DMS114 treated with DMSO at 0.1 percent for 48 hours (cell line): ENCODE measurements around the gene NHLRC2.

Experiments
- DNase-seq: peaks from one replicate; lab custom pipeline; 2025; ENCODE audit not compliant: unreplicated experiment; lab: John Stamatoyannopoulos, UW

The NHLRC2 gene

DNA sequence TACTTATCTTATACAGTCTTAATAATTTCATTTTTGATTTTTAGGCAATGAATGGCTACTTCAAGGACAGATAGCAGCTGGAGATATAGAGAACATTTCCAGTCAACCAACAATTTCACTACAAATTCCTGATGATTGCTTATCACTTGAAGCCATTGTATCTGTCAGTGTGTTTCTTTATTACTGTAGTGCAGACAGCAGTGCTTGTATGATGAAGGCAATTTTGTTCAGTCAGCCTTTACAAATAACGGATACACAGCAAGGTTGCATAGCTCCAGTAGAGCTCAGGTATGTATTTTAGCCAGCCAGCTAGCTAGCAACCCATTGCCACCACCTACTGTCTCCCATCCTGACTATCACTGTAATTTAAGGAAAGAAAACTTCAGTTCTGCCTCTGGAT lies 53.8 kb downstream of the NHLRC2 start:
- DNase-seq: no peak

GRCh38 chr10:113911113-113911512 lies 56.7 kb downstream of the NHLRC2 start:
- no peak for DNase-seq

DNA sequence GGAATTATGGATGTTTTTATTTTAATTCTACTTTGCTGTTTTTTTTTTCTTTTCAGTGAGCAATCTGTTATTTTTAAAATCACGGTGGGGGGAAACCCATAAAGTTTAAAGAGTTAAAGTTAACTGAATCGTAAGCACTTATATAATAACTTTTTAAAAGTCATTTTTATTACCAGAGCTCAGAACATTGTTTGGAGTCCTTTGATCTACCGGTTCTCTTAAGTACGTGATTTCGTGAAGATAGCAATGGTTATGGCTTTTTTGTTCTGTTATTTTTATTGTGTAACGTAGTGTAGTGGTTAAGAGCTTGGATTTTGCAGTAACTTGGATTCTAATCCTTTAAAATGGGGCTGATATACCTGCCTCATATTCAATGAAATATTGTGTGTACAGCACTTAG lies 57.4 kb downstream of the NHLRC2 start:
- no peak for DNase-seq

- no peak for DNase-seq
Observed at GRCh38 chr10:113912582-113912981, 58.1 kb downstream of the NHLRC2 start.

DNA sequence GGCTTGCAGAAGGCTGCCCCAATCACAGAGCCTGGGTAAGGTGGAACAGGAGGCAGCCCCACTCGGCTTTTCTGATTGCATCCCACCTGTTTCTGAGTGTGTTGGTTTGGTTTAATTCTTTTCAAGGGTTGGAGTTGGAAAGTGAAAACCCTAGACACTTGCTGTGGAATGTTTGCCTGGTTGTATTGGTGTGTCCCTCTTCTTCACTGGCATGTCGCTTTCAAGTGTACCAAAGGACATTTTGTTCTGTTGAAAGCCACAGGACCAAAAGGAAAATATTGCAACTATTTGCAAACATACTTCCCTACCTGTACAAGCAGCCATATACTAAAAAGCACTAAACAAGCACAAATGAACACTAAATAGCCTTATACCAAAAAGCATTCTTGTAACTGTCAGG lies 60.5 kb downstream of the NHLRC2 start:
- no peak for DNase-seq

DNA sequence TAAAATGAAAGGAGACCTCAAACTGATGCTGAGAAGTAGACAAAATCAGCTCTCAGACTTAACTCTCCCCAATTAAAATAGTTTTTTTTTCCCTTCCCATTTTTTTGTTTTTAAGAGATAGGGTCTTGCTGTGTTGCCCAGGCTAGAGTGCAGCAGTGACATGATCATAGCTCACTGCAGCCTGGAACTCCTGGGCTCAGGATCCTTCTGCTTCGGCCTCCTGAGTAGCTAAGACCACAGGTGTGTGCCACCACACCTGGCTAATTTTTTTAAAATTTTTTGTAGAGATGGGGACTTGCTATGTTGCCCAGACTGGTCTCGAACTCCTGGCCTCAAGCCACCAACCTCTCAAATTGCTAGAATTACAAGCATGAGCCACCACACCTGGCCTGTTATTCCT lies 61.1 kb downstream of the NHLRC2 start:
- DNase-seq: no peak

- DNase-seq: no peak
Observed at GRCh38 chr10:113916053-113916452, 61.6 kb downstream of the NHLRC2 start.

DNA sequence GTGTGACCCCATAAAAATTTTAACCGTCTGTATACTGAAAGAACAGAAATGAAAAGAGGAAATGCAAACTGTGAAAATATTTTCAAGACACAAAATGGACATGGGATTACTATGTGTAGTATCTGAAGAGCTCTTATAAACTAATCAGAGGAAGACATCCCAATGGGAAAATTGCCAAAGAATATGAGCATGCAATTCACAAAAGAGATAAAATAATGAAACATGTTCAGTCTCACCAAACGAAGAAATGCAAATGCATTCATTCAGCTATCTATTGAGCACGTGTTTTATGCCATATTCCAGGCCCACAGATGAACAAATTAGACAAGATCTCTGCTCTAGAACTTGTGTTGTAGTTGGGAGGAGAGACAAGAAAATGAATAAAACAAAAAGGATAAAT lies 63.2 kb downstream of the NHLRC2 start:
- no peak for DNase-seq

- DNase-seq: no peak
Observed at GRCh38 chr10:113920114-113920513, 65.7 kb downstream of the NHLRC2 start.

DNA sequence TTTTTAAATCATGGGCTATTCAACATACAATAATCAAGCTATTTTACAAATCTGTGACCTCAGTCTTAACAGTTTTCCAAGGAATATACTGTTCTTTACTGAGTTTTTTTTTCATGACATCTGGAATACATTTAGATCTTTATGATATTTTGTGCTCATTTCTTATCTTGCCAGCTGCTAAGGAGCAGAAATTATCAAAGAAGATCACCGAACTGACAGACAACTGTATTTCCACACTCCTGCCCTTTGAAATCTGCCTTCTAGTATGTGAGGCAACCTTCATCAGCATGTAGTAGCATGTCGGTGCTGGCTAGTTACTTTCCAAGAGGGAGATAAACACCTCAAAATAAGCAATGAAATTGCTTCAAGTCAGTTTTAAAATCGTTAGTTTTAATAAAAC lies 66.4 kb downstream of the NHLRC2 start:
- DNase-seq: no peak

DNA sequence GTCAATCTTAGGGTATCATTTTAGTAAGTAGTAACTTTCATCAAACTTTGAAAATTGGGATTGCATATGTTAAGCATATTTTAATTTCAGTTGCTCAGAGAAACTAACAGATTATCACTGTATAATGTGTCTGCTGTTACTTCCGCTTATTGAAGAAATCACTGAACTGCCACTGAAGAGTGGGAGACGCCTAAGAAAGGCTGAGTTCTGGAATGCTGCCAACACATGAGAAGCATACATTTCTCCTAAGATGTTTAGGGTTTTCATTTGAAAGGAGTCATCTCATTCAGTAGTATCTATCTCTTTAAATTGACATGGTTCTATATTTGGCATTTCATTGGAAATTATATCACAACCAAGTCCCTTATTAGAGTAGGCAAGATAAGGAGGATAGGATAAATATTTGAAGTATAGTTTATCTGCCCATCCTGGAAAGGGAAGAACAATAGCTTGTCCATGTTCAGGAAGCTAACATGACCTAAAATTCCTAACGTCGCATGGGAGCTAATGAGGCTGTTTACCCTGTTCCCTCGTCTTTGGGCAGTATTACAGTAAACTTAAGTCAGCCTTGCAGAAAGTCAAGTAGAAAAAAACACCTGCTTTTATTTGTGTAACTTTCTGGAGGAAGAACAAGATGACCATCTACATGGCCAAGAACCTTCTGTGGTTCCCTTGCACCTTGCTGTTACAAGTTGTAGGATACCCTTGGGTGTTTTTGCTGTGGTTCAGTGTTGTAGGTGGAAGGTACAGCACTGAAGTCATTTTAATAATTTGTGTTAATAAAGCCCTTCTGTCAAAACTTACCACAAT lies 67.3 kb downstream of the NHLRC2 start:
- DNase-seq: no peak

- DNase-seq: no peak
Observed at GRCh38 chr10:113922787-113923570, 68.5 kb downstream of the NHLRC2 start.

DNA sequence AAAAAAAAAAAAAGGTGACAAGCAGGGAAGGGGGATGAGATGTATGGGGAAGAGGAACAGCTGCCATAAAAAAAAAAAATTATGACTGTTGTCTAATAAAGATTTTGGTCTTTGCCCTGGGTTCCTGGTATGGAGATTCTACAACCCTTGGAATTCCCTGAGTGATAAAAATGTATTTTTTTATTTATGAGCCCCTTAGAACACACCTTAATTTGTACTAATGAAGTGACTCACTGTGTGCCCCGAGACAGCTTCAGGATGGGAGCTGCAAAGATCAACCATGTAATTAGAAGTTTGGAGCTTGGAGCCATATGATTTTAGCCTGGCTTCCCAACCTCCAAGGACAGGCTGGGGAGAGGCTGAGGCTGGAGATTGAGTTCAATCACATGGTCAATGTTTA lies 69.7 kb downstream of the NHLRC2 start:
- no peak for DNase-seq

- DNase-seq: no peak
Observed at GRCh38 chr10:113924664-113925063, 70.2 kb downstream of the NHLRC2 start.

DNA sequence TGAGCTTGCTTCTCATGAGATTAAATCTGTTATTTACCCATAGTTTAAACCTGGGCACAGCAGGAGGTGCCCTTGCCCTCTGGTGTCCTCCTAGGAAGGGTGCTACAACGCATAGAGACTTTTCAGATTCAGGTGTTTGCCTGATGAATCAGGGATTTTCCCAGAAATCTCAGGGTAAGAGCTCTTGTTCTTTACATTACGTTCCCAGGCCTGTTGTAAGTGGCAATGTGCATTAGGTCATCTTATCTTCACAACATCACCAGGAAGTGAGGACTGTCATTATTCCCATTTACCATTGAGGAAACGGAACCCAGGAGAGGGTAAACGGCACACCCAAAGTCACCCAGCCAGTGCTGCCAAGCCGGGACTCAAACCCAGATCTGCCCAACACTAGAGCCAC lies 73.0 kb downstream of the NHLRC2 start:
- DNase-seq: no peak

DNA sequence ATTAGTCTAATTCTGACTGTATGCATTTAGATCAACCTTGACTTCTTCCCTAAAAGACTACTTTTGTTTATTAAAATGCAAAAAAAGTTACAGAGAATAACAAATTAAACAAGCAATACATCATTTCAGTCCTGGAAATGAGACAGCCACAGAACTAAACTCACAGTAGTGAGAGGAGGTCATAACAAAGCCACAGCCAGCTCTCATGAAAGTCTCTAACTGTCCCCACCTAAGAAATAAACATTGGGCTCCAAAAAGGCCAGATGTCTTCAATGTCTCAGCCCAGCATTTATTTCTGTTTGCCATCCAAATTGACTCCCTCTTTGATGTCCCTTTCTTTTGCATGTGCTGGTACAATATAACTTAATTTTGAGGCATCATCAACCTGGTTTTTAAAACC lies 74.4 kb downstream of the NHLRC2 start:
- no peak for DNase-seq

GRCh38 chr10:113929522-113929921 lies 75.1 kb downstream of the NHLRC2 start:
- no peak for DNase-seq

DNA sequence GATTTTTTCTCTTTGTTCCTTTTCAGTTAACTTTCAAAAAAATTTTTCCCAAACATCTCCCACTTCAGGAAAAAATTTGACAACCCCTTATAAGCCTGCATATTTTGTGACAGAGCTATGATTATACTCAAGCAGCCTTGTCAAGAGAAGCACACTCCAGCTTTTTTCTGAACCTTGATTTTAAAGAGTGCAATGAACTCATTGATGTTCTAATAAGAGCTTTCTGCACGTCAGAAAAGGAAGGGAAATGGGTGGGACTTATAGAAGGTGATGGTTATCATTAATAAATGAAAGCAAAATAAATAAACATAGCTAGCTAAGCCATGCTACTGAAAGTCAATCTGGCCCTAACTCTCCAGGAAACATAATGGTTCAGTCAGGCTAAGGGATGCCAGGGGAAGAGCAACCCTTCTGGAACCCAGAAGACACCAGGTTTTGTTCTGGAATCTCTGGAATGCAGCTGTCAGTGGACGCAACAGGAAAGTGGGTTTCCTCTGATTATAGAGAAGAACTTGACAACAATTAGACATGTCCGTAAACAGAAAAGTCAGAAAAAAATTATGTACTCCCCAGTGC lies 76.1 kb downstream of the NHLRC2 start:
- no peak for DNase-seq

GRCh38 chr10:113932854-113933253 lies 78.4 kb downstream of the NHLRC2 start:
- no peak for DNase-seq

- no peak for DNase-seq
Observed at GRCh38 chr10:113933894-113934532, 79.6 kb downstream of the NHLRC2 start.

DNA sequence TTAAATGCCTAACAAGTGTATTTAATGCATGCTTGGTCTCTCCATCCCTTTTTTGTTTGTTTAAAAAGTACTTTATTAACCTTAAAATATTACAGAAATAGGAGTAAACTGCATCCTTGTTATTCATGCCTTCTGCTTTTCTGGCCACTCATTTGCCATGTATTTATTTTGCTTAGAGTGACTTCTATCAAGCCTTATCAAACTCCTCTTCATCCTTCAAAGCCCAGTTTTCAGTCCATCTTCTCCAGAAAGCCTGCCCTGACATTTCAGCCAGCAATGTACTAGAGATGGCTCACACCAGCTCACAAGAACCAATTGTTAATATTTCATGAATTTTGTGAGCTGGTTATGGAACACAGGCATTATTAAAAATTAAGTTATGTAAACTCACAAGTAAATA lies 82.8 kb downstream of the NHLRC2 start:
- no peak for DNase-seq

GRCh38 chr10:113937756-113938155 lies 83.3 kb downstream of the NHLRC2 start:
- DNase-seq: no peak
